ENCODE results near the gene PRKCE.
"Not testable (repeated sequence)": the region's sequence is repeated elsewhere in the genome, so short reads cannot be mapped to it uniquely, and the experiment has no call there.

Gene PRKCE

GRCh38 chr2:45889620-45890370, 238.3 kb downstream of the PRKCE start:
- no peaks in the 10 kb centered on the region for H3K27me3 Mint-ChIP-seq
- H3K9me3 Mint-ChIP-seq, result no peaks in the 10 kb centered on the region
- peak overlapping the region; percentile 43 for H3K4me3 Mint-ChIP-seq
- peaks cover 85% of the 10 kb centered on the region for H3K4me1 Mint-ChIP-seq
- ATAC-seq, result peak; percentile 89
- H3K36me3 Mint-ChIP-seq, result no peaks in the 10 kb centered on the region
- peak overlapping the region; percentile 75 for H3K27ac Mint-ChIP-seq

GRCh38 chr2:45890371-45890646, 238.8 kb downstream of the PRKCE start:
- not testable (repeated sequence) for H3K9me3 Mint-ChIP-seq, H3K36me3 Mint-ChIP-seq, H3K27me3 Mint-ChIP-seq, ATAC-seq
- peak overlapping the region; percentile 75 for H3K27ac Mint-ChIP-seq
- H3K4me1 Mint-ChIP-seq, result peaks cover 85% of the 10 kb centered on the region
- H3K4me3 Mint-ChIP-seq, result peak overlapping the region; percentile 43

- Mint-ChIP-seq H3K27me3 (no peaks in the 10 kb centered on the region), H3K27ac (peak overlapping the region; percentile 75), H3K36me3 (no peaks in the 10 kb centered on the region), H3K4me3 (no peak overlapping the region), H3K4me1 (peaks cover 87% of the 10 kb centered on the region), H3K9me3 (no peaks in the 10 kb centered on the region)
- ATAC-seq, result no peak
These were observed 239.3 kb downstream of the PRKCE start for GRCh38 chr2:45890819-45891218.

- Mint-ChIP-seq H3K27ac (peak overlapping the region; percentile 59), H3K4me1 (peaks cover 83% of the 10 kb centered on the region), H3K36me3 (no peaks in the 10 kb centered on the region), H3K27me3 (no peaks in the 10 kb centered on the region), H3K4me3 (no peak overlapping the region), H3K9me3 (no peaks in the 10 kb centered on the region)
- ATAC-seq, result no peak
These were observed 240.4 kb downstream of the PRKCE start for GRCh38 chr2:45891719-45892424.

GRCh38 chr2:45892425-45892745, 240.9 kb downstream of the PRKCE start:
- H3K27me3 Mint-ChIP-seq, result no peaks in the 10 kb centered on the region
- H3K9me3 Mint-ChIP-seq, result no peaks in the 10 kb centered on the region
- ATAC-seq, result no peak
- H3K27ac Mint-ChIP-seq, result peak overlapping the region; percentile 59
- no peak overlapping the region for H3K4me3 Mint-ChIP-seq
- no peaks in the 10 kb centered on the region for H3K36me3 Mint-ChIP-seq
- H3K4me1 Mint-ChIP-seq, result peaks cover 78% of the 10 kb centered on the region

GRCh38 chr2:45892757-45893156, 241.3 kb downstream of the PRKCE start:
- peaks cover 79% of the 10 kb centered on the region for H3K4me1 Mint-ChIP-seq
- no peaks in the 10 kb centered on the region for H3K27me3 Mint-ChIP-seq
- no peak for ATAC-seq
- peak overlapping the region; percentile 59 for H3K27ac Mint-ChIP-seq
- no peak overlapping the region for H3K4me3 Mint-ChIP-seq
- no peaks in the 10 kb centered on the region for H3K36me3 Mint-ChIP-seq
- H3K9me3 Mint-ChIP-seq, result no peaks in the 10 kb centered on the region

- Mint-ChIP-seq H3K4me1 (peaks cover 75% of the 10 kb centered on the region), H3K9me3 (no peaks in the 10 kb centered on the region), H3K27ac (no peak overlapping the region), H3K36me3 (no peaks in the 10 kb centered on the region), H3K27me3 (no peaks in the 10 kb centered on the region), H3K4me3 (no peak overlapping the region)
- no peak for ATAC-seq
These were observed 242.7 kb downstream of the PRKCE start for GRCh38 chr2:45894211-45894610.

GRCh38 chr2:45895241-45895861, 243.9 kb downstream of the PRKCE start:
- no peaks in the 10 kb centered on the region for H3K27me3 Mint-ChIP-seq
- peaks cover 3% of the 10 kb centered on the region for H3K36me3 Mint-ChIP-seq
- H3K4me3 Mint-ChIP-seq, result no peak overlapping the region
- no peak for ATAC-seq
- H3K9me3 Mint-ChIP-seq, result no peaks in the 10 kb centered on the region
- peaks cover 65% of the 10 kb centered on the region for H3K4me1 Mint-ChIP-seq
- H3K27ac Mint-ChIP-seq, result no peak overlapping the region

GRCh38 chr2:45896311-45896710, 244.8 kb downstream of the PRKCE start:
- no peaks in the 10 kb centered on the region for H3K9me3 Mint-ChIP-seq
- H3K27ac Mint-ChIP-seq, result no peak overlapping the region
- ATAC-seq, result no peak
- peaks cover 56% of the 10 kb centered on the region for H3K4me1 Mint-ChIP-seq
- H3K27me3 Mint-ChIP-seq, result no peaks in the 10 kb centered on the region
- H3K36me3 Mint-ChIP-seq, result peaks cover 6% of the 10 kb centered on the region
- no peak overlapping the region for H3K4me3 Mint-ChIP-seq

GRCh38 chr2:45897842-45898241, 246.4 kb downstream of the PRKCE start:
- ATAC-seq, result peak; percentile 53
- H3K4me1 Mint-ChIP-seq, result peaks cover 43% of the 10 kb centered on the region
- peak overlapping the region; percentile 59 for H3K27ac Mint-ChIP-seq
- no peaks in the 10 kb centered on the region for H3K9me3 Mint-ChIP-seq
- H3K36me3 Mint-ChIP-seq, result peaks cover 6% of the 10 kb centered on the region
- no peaks in the 10 kb centered on the region for H3K27me3 Mint-ChIP-seq
- no peak overlapping the region for H3K4me3 Mint-ChIP-seq

GRCh38 chr2:45898819-45899218, 247.3 kb downstream of the PRKCE start:
- Mint-ChIP-seq H3K27me3 (no peaks in the 10 kb centered on the region), H3K9me3 (no peaks in the 10 kb centered on the region), H3K4me1 (peaks cover 38% of the 10 kb centered on the region), H3K36me3 (peaks cover 6% of the 10 kb centered on the region), H3K27ac (peak overlapping the region; percentile 59), H3K4me3 (no peak overlapping the region)
- ATAC-seq, result no peak

GRCh38 chr2:45899926-45900325, 248.5 kb downstream of the PRKCE start:
- no peak overlapping the region for H3K27ac Mint-ChIP-seq
- ATAC-seq, result no peak
- peaks cover 41% of the 10 kb centered on the region for H3K4me1 Mint-ChIP-seq
- no peaks in the 10 kb centered on the region for H3K27me3 Mint-ChIP-seq
- H3K36me3 Mint-ChIP-seq, result peaks cover 6% of the 10 kb centered on the region
- H3K9me3 Mint-ChIP-seq, result no peaks in the 10 kb centered on the region
- no peak overlapping the region for H3K4me3 Mint-ChIP-seq

- peaks cover 35% of the 10 kb centered on the region for H3K4me1 Mint-ChIP-seq
- no peak overlapping the region for H3K27ac Mint-ChIP-seq
- H3K4me3 Mint-ChIP-seq, result no peak overlapping the region
- no peak for ATAC-seq
- no peaks in the 10 kb centered on the region for H3K9me3 Mint-ChIP-seq
- H3K36me3 Mint-ChIP-seq, result peaks cover 6% of the 10 kb centered on the region
- no peaks in the 10 kb centered on the region for H3K27me3 Mint-ChIP-seq
These were observed 250.1 kb downstream of the PRKCE start for GRCh38 chr2:45901468-45902032.

- H3K4me3 Mint-ChIP-seq, result no peak overlapping the region
- H3K27me3 Mint-ChIP-seq, result no peaks in the 10 kb centered on the region
- peaks cover 32% of the 10 kb centered on the region for H3K4me1 Mint-ChIP-seq
- no peaks in the 10 kb centered on the region for H3K9me3 Mint-ChIP-seq
- H3K27ac Mint-ChIP-seq, result peak overlapping the region; percentile 29
- peaks cover 6% of the 10 kb centered on the region for H3K36me3 Mint-ChIP-seq
- ATAC-seq, result no peak
These were observed 250.9 kb downstream of the PRKCE start for GRCh38 chr2:45902380-45902779.

- Mint-ChIP-seq H3K4me3 (no peak overlapping the region), H3K27me3 (no peaks in the 10 kb centered on the region), H3K9me3 (no peaks in the 10 kb centered on the region), H3K4me1 (peaks cover 28% of the 10 kb centered on the region), H3K27ac (peak overlapping the region; percentile 29), H3K36me3 (peaks cover 6% of the 10 kb centered on the region)
- ATAC-seq, result no peak
These were observed 251.4 kb downstream of the PRKCE start for GRCh38 chr2:45902781-45903375.

Measured in stimulated activated memory B cell treated with anti-CD40 and anti-IgM and Interleukin-4, amounts not matched to agents 10 μg/mL and 1 μg/mL and 100 μg/mL, for 72 hours (primary cell).